ACHN (cell line): ENCODE data around the gene KCTD1.
"Not testable (repeated sequence)": the region's sequence is repeated elsewhere in the genome, so short reads cannot be mapped to it uniquely, and the experiment has no call there.

Experiments
- DNase-seq: peaks from one replicate; pipeline ENCODE4 v3.0.0-alpha.2; 2015
- in situ Hi-C: cut with HindIII; loops from 2 replicates; pipeline ENCODE4 v1.10.0; 2017; ENCODE audit warnings: low sequenced_read_pairs, low pct_ligation_motif_present, low pct_unique_long_range_greater_than_20kb

KCTD1 gene

GRCh38 chr18:26448714-26449159 is 99.6 kb downstream of the KCTD1 start:
- in situ Hi-C loops, result no loop called here
- no peak for DNase-seq

GRCh38 chr18:26443853-26444252 is 104.5 kb downstream of the KCTD1 start:
- in situ Hi-C loops, result no loop called here

GRCh38 chr18:26442126-26442525 is 106.2 kb downstream of the KCTD1 start:
- DNase-seq, result no peak
- in situ Hi-C loops, result no loop called here

More at GRCh38 chr18:26443853-26444252, 104.5 kb downstream of the KCTD1 start:
- no peak for DNase-seq

- in situ Hi-C loops, result no loop called here
- no peak for DNase-seq
Measured at GRCh38 chr18:26440644-26441043, 107.7 kb downstream of the KCTD1 start.

- in situ Hi-C loops, result no loop called here
- no peak for DNase-seq
Measured at GRCh38 chr18:26439537-26439936, 108.8 kb downstream of the KCTD1 start.

GRCh38 chr18:26438980-26439379 is 109.4 kb downstream of the KCTD1 start:
- in situ Hi-C loops, result no loop called here
- no peak for DNase-seq

DNA sequence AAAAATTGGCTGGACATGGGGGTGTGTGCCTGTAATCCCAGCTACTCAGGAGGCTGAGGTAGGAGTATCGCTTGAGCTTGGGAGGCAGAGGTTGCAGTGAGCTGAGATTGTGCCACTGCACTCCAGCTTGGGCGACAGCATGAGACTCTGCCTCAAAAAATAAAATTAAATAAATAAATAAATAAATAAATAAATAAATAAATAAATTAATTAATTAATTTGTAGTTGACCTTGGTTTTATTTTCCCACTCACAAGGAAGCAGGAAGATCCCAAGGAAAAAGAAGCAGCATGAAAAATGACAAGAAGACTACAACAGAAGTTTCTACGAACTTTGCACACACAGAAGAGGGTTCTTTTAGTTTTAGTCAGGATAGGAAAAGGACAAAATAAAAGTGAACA is 110.7 kb downstream of the KCTD1 start:
- in situ Hi-C loops, DNase-seq: not testable (repeated sequence)

- in situ Hi-C loops, result no loop called here
- DNase-seq, result peak; percentile 57
Measured at GRCh38 chr18:26436176-26437051, 111.9 kb downstream of the KCTD1 start.

GRCh38 chr18:26435415-26436095 is 112.8 kb downstream of the KCTD1 start:
- in situ Hi-C loops, result no loop called here
- no peak for DNase-seq

DNA sequence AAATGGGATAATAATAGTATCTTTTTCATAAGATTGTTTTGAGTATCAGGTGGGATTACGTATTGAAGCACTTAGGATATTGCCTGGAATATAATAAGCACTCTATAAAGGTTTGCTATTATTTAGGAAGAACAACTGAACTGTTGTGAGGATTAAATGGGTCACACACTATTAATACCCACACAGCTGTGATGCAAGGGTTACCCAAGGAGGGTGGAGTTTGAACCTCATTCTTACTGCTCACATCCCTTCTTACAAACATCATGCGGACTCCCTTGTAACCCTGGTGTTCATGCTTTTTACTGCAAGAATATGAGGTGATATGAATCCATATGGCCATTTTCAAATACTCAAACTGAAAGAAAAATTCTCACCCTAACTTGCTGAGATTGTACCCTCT is 113.5 kb downstream of the KCTD1 start:
- in situ Hi-C loops, result no loop called here
- no peak for DNase-seq

GRCh38 chr18:26432651-26433424 is 115.5 kb downstream of the KCTD1 start:
- in situ Hi-C loops, result no loop called here

GRCh38 chr18:26429535-26430226 is 118.7 kb downstream of the KCTD1 start:
- peak; percentile 75 for DNase-seq
- in situ Hi-C loops, result no loop called here

More at GRCh38 chr18:26432651-26433424, 115.5 kb downstream of the KCTD1 start:
- no peak for DNase-seq

DNA sequence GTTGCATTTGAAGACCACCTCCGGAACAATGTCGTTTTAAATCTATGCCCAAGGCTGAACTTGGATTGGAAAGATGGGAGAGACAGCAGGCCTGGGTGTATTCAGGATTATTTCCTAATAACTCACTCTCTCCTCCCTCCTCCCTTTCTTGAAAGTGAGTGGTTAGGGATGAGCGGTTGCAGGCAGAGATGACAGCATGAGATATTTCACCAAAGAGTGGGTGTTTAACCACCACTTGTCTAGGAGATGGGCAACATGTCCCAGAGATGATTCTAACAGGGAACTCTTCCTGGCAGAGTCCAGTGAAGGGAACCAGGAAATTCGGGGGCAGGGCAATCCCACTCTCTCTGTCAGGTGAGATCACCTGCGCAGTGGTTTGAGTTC is 123.2 kb downstream of the KCTD1 start:
- peak; percentile 50 for DNase-seq
- in situ Hi-C loops, result no loop called here

DNA sequence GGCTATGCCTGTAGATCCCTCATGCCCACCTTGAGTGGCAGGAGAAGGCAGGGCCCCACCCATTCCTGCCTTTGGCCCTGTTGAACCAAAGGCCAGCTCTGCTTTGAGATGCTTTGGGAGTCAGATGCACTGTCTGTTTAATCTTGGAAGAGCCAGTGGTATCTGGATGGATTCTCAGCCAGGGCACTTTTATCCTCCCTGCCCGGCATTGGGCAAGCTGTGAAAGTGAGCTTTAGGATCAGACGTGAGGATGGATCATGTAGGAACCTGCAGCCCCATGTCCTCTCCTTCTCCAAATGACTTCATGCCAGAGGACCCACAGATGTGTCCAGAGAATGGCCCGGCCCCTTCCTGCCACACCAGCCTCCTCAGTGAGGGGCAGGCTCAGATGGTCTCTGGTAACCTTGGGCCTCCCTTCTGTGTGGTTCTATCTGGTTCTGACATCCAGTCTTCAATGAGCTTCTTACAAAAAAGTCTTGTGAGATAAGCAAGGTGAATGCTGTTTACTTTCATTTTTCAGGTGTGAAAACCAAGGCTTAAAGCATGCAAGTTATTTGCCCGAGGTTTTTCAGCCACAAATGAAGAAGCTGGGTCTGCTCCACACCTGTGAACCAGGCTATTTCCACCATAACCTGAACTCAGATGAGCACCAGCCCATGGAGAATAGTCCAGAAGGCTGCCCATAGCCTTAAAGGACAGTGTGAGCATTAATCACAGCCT is 123.8 kb downstream of the KCTD1 start:
- in situ Hi-C loops, result no loop called here
- DNase-seq, result no peak

DNA sequence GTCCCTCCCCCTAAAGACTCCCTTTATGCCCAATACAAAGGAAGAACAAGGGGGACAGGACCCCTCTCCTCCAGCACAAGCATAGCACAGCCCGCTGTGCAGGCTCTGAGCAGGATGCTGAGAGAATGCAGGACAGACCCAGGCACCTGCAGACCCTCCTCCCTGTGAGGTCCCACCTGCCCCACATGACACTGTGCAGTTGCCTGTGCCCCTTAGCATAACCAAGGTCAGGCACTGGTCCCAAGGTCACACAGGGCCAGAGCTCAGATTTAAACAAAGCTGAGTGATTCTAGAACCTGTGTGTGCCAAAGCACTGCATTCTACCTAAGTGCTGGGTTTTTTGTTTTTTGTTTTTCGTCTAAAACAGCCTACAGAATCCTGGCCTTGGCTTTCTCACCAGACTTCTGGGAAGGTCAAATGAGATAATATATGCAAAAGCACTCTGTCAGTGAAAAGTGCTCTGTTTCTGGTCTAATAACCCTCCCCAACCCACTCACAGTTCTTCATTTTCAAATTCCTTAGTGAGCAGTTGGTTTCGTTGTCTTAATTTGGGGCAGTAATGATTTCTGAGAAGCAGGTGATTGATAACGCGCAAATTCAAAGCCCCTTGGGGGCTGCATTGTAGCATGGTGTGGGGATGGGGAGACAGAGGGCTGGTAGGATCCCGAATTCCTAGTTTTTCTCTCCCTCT is 125.7 kb downstream of the KCTD1 start:
- in situ Hi-C loops, result no loop called here
- DNase-seq, result no peak

GRCh38 chr18:26421931-26422330 is 126.4 kb downstream of the KCTD1 start:
- DNase-seq, result no peak
- in situ Hi-C loops, result no loop called here

DNA sequence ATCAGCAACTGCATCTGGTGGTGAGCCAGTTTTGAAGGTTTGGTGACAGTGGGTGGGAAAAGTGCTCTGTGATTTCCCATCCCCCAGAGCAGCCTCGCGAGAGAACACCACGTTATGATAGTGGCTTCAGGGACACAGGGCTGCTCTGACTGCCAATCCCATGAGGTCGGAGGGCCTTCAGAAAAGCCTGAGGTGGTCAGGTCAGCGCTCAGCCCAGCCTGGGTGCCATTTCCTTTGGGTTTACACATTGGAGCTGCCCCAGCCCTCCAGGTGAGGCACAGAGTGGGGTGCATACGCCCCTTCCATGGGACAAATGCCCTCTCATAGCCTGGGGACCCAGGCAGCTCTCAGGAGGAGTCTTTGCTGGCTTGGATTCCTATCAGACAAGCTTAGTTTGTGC is 126.8 kb downstream of the KCTD1 start:
- in situ Hi-C loops, result no loop called here
- DNase-seq, result no peak
